HepG2 (cell line): ENCODE data around the gene QSOX2.

Experiments
- CBX2 ChIP-seq, 2 experiments: fragments of 200-600 bp in 1 of 2; sonication (generic); formaldehyde crosslinking in 1 of 2; IDR thresholded peaks; 2 replicates each; pipeline versions ENCODE4 v1.7.0 to v1.8.1; 2018 to 2022; ENCODE audit warnings: low read depth in 2 of 2, low read length in 1 of 2, mild to moderate bottlenecking in 1 of 2, missing genetic modification reagents in 1 of 2
- GLI4 ChIP-seq: sonication (generic); formaldehyde crosslinking; IDR thresholded peaks from 2 replicates; pipeline ENCODE4 v1.5.1; 2020; ENCODE audit warnings: missing genetic modification reagents, mild to moderate bottlenecking, moderate library complexity, borderline replicate concordance
- HDAC6 ChIP-seq: fragments of 200-600 bp; sonication (generic); IDR thresholded peaks from 2 replicates; pipeline ENCODE4 v1.7.0; 2017; ENCODE audit warnings: mild to moderate bottlenecking, antibody characterized with exemption, low read length, low read depth
- MAX ChIP-seq: IDR thresholded peaks from 2 replicates; pipeline ENCODE4 v1.6.1; 2012; ENCODE audit warnings: inconsistent platforms
- MLLT10 ChIP-seq: sonication (generic); formaldehyde crosslinking; IDR thresholded peaks from 2 replicates; pipeline ENCODE4 v1.4.0; 2020; ENCODE audit warnings: missing genetic modification reagents
- RCOR2 ChIP-seq: IDR thresholded peaks from 2 replicates; pipeline ENCODE4 v1.6.1; 2016; ENCODE audit warnings: missing biosample characterization, missing genetic modification reagents
- RFX3 ChIP-seq: IDR thresholded peaks from 2 replicates; pipeline ENCODE4 v1.6.1; 2016; ENCODE audit warnings: missing biosample characterization, missing genetic modification reagents
- STAG1 ChIP-seq: sonication (generic); formaldehyde crosslinking; IDR thresholded peaks from 2 replicates; pipeline ENCODE4 v1.4.0; 2020; ENCODE audit warnings: missing genetic modification reagents
- TMF1 ChIP-seq: sonication (generic); formaldehyde crosslinking; IDR thresholded peaks from 2 replicates; pipeline ENCODE4 v1.8.1; 2022; ENCODE audit warnings: low read depth, missing genetic modification reagents
- ZNF546 ChIP-seq: sonication (generic); formaldehyde crosslinking; conservative IDR thresholded peaks from 2 replicates; pipeline ENCODE4 v1.8.1; 2023; ENCODE audit warnings: mild to moderate bottlenecking, missing genetic modification reagents
- ZNF672 ChIP-seq: sonication (generic); formaldehyde crosslinking; IDR thresholded peaks from 2 replicates; pipeline ENCODE4 v1.8.1; 2022; ENCODE audit warnings: missing genetic modification reagents
- TF ChIP-seq, protein P1 (sequence below): sonication (generic); formaldehyde crosslinking; IDR thresholded peaks from 2 replicates; pipeline ENCODE4 v1.5.0; 2020; ENCODE audit warnings: mild to moderate bottlenecking, missing genetic modification reagents, moderate library complexity
- TF ChIP-seq, protein P2 (sequence below): sonication (generic); formaldehyde crosslinking; IDR thresholded peaks from 2 replicates; pipeline ENCODE4 v1.4.0; 2020; ENCODE audit warnings: mild to moderate bottlenecking, missing genetic modification reagents

DNA sequence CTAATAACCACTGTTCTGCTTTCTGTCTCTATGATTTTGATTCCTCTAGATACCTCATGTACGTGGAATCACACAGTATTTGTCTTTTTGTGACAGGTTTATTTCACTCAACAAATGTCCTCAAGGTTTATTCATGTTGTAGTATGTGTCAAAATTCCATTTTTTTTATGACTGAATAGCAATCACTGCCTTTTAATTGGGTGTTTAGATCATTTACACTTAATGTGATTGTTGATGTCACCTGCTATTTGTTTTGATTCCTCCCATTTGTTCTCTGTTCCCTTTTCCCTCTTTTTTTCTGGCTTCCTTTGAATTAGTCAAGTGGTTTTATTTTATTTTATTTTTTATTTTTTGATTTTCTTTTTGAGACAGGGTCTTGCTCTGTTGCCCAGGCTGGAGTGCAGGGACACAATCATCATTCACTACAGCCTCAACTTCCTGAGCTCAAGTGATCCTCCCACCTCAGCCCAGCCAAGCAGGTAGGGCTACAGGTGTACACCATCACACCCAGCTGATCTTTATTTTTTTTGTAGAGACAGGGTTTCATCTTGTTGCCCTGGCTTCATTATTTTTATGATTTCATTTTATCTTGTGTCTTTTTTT lies 82.3 kb downstream of the QSOX2 start:
- TF ChIP-seq, protein P1, sequence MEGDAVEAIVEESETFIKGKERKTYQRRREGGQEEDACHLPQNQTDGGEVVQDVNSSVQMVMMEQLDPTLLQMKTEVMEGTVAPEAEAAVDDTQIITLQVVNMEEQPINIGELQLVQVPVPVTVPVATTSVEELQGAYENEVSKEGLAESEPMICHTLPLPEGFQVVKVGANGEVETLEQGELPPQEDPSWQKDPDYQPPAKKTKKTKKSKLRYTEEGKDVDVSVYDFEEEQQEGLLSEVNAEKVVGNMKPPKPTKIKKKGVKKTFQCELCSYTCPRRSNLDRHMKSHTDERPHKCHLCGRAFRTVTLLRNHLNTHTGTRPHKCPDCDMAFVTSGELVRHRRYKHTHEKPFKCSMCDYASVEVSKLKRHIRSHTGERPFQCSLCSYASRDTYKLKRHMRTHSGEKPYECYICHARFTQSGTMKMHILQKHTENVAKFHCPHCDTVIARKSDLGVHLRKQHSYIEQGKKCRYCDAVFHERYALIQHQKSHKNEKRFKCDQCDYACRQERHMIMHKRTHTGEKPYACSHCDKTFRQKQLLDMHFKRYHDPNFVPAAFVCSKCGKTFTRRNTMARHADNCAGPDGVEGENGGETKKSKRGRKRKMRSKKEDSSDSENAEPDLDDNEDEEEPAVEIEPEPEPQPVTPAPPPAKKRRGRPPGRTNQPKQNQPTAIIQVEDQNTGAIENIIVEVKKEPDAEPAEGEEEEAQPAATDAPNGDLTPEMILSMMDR (CRISPR knock-in tag): no peak
- no peak for TF ChIP-seq ZNF546 (CRISPR knock-in tag)
- no peak for TF ChIP-seq MAX
- TF ChIP-seq, protein P2, sequence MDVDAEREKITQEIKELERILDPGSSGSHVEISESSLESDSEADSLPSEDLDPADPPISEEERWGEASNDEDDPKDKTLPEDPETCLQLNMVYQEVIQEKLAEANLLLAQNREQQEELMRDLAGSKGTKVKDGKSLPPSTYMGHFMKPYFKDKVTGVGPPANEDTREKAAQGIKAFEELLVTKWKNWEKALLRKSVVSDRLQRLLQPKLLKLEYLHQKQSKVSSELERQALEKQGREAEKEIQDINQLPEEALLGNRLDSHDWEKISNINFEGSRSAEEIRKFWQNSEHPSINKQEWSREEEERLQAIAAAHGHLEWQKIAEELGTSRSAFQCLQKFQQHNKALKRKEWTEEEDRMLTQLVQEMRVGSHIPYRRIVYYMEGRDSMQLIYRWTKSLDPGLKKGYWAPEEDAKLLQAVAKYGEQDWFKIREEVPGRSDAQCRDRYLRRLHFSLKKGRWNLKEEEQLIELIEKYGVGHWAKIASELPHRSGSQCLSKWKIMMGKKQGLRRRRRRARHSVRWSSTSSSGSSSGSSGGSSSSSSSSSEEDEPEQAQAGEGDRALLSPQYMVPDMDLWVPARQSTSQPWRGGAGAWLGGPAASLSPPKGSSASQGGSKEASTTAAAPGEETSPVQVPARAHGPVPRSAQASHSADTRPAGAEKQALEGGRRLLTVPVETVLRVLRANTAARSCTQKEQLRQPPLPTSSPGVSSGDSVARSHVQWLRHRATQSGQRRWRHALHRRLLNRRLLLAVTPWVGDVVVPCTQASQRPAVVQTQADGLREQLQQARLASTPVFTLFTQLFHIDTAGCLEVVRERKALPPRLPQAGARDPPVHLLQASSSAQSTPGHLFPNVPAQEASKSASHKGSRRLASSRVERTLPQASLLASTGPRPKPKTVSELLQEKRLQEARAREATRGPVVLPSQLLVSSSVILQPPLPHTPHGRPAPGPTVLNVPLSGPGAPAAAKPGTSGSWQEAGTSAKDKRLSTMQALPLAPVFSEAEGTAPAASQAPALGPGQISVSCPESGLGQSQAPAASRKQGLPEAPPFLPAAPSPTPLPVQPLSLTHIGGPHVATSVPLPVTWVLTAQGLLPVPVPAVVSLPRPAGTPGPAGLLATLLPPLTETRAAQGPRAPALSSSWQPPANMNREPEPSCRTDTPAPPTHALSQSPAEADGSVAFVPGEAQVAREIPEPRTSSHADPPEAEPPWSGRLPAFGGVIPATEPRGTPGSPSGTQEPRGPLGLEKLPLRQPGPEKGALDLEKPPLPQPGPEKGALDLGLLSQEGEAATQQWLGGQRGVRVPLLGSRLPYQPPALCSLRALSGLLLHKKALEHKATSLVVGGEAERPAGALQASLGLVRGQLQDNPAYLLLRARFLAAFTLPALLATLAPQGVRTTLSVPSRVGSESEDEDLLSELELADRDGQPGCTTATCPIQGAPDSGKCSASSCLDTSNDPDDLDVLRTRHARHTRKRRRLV (CRISPR knock-in tag): no peak
- no peak for TF ChIP-seq GLI4 (CRISPR knock-in tag)
- TF ChIP-seq TMF1 (CRISPR knock-in tag): no peak
- TF ChIP-seq RFX3: no peak
- TF ChIP-seq MLLT10 (CRISPR knock-in tag): no peak
- no peak for TF ChIP-seq RCOR2 (CRISPR knock-in tag)
- no peak for TF ChIP-seq STAG1 (CRISPR knock-in tag)
- TF ChIP-seq HDAC6: no peak
- no peak for TF ChIP-seq CBX2 (IDR thresholded peaks at IDR 0.05; ENCODE audit: low read depth, low read length)
- no peak for TF ChIP-seq CBX2 (CRISPR knock-in tag; IDR thresholded peaks at IDR 0.05; ENCODE audit: low read depth)
- no peak for TF ChIP-seq ZNF672 (CRISPR knock-in tag)
